HG03457 (cell line): ENCODE results near the gene GTF2H4.
"Not testable (repeated sequence)": the region's sequence is repeated elsewhere in the genome, so short reads cannot be mapped to it uniquely, and the experiment has no call there.

Experiments used
- ATAC-seq: cut with Tn5 transposase; IDR thresholded peaks from one replicate; pipeline ENCODE4 v1.9.1; 2021; ENCODE audit warnings: moderate number of reproducible peaks; ENCODE audit not compliant: unreplicated experiment

Gene GTF2H4

GRCh38 chr6:30917487-30917886 is 9.5 kb downstream of the GTF2H4 start:
- no peak for ATAC-seq

- no peak for ATAC-seq
Observed at GRCh38 chr6:30918670-30919069, 10.7 kb downstream of the GTF2H4 start.

- no peak for ATAC-seq
Observed at GRCh38 chr6:30922447-30922852, 14.4 kb downstream of the GTF2H4 start.

- not testable (repeated sequence) for ATAC-seq
Observed at GRCh38 chr6:30924040-30924627, 16.1 kb downstream of the GTF2H4 start.

GRCh38 chr6:30926644-30927043 is 18.6 kb downstream of the GTF2H4 start:
- no peak for ATAC-seq

GRCh38 chr6:30927080-30927479 is 19.1 kb downstream of the GTF2H4 start:
- not testable (repeated sequence) for ATAC-seq

- no peak for ATAC-seq
Observed at GRCh38 chr6:30928677-30929076, 20.7 kb downstream of the GTF2H4 start.

GRCh38 chr6:30930506-30930905 is 22.5 kb downstream of the GTF2H4 start:
- no peak for ATAC-seq

- ATAC-seq: no peak
Observed at GRCh38 chr6:30931272-30931671, 23.3 kb downstream of the GTF2H4 start.

GRCh38 chr6:30931969-30932645 is 24.1 kb downstream of the GTF2H4 start, which contains the start of gene SFTA2:
Gene SFTA2 (minus strand): TSS chr6:30932170. CDS start chr6:30932096, 74 bp downstream.
- no peak for ATAC-seq

- no peak for ATAC-seq
Observed at GRCh38 chr6:30932665-30933365, 24.8 kb downstream of the GTF2H4 start.

GRCh38 chr6:30935018-30935417 is 27.0 kb downstream of the GTF2H4 start:
- ATAC-seq: no peak

GRCh38 chr6:30937265-30937664 is 29.3 kb downstream of the GTF2H4 start:
- no peak for ATAC-seq

GRCh38 chr6:30938730-30939129 is 30.7 kb downstream of the GTF2H4 start:
- ATAC-seq: no peak

GRCh38 chr6:30939473-30939872 is 31.5 kb downstream of the GTF2H4 start:
- ATAC-seq: no peak

- no peak for ATAC-seq
Observed at GRCh38 chr6:30940361-30940986, 32.5 kb downstream of the GTF2H4 start, which contains the start of gene MUCL3. Gene MUCL3 (plus strand): TSS chr6:30940973. CDS start chr6:30941000, 27 bp downstream.

- no peak for ATAC-seq
Observed at GRCh38 chr6:30942338-30943060, 34.5 kb downstream of the GTF2H4 start.

- no peak for ATAC-seq
Observed at GRCh38 chr6:30944051-30944450, 36.0 kb downstream of the GTF2H4 start.

- no peak for ATAC-seq
Observed at GRCh38 chr6:30945281-30945680, 37.3 kb downstream of the GTF2H4 start.

GRCh38 chr6:30947231-30947630 is 39.2 kb downstream of the GTF2H4 start:
- ATAC-seq: no peak

GRCh38 chr6:30948811-30949210 is 40.8 kb downstream of the GTF2H4 start:
- ATAC-seq: no peak
